DND-41 (cell line): Measurements from ENCODE around the gene TAMM41.
"Not testable (repeated sequence)": the region's sequence is repeated elsewhere in the genome, so short reads cannot be mapped to it uniquely, and the experiment has no call there.

Experiments used
- ATAC-seq: fragments of 200-7000 bp; cut with Tn5 transposase; 3 replicates; pipeline ENCODE4 v1.9.1; 2021; ENCODE audit warnings: low read depth; ENCODE audit not compliant: insufficient read depth
- DNase-seq: peaks from one replicate; pipeline ENCODE4 v3.0.0-alpha.2; 2020
- H2AFZ ChIP-seq: 2 replicates; pipeline ENCODE4 v1.6.0; 2012; ENCODE audit warnings: low read depth, low read length
- H3K27ac ChIP-seq: 2 replicates; pipeline ENCODE4 v1.5.1; 2012; ENCODE audit warnings: low read length, inconsistent platforms
- H3K27me3 ChIP-seq: fragments of 200-600 bp; sonication (generic); 2 replicates; pipeline ENCODE4 v1.6.0; 2012; ENCODE audit warnings: low read length, mild to moderate bottlenecking, inconsistent platforms; ENCODE audit not compliant: insufficient read depth, poor library complexity
- H3K36me3 ChIP-seq: 2 replicates; pipeline ENCODE4 v1.5.1; 2012; ENCODE audit warnings: low read length, inconsistent platforms; ENCODE audit not compliant: insufficient read depth
- H3K4me1 ChIP-seq: 2 replicates; pipeline ENCODE4 v1.5.1; 2012; ENCODE audit warnings: mild to moderate bottlenecking, low read length; ENCODE audit not compliant: insufficient read depth
- H3K4me2 ChIP-seq: 2 replicates; pipeline ENCODE4 v1.6.0; 2012; ENCODE audit warnings: mild to moderate bottlenecking, moderate library complexity, low read length, inconsistent platforms; ENCODE audit not compliant: insufficient read depth
- H3K4me3 ChIP-seq, 2 experiments: fragments of 200-600 bp in 1 of 2; shearing (Covaris generic) in 1 of 2; 2 replicates each; pipeline ENCODE4 v1.5.1; 2012 to 2016; ENCODE audit warnings: inconsistent platforms in 2 of 2, low read length in 2 of 2, mild to moderate bottlenecking in 2 of 2, low read depth in 1 of 2, moderate library complexity in 1 of 2
- H3K79me2 ChIP-seq: 2 replicates; pipeline ENCODE4 v1.6.0; 2012; ENCODE audit warnings: low read length, inconsistent platforms; ENCODE audit not compliant: insufficient read depth
- H3K9ac ChIP-seq: 2 replicates; pipeline ENCODE4 v1.6.0; 2012; ENCODE audit warnings: low read depth, mild to moderate bottlenecking, inconsistent platforms, low read length, moderate library complexity
- H3K9me3 ChIP-seq: 2 replicates; pipeline ENCODE4 v1.5.1; 2012; ENCODE audit warnings: low read length, moderate library complexity, mild to moderate bottlenecking, inconsistent platforms; ENCODE audit not compliant: insufficient read depth, severe bottlenecking
- H4K20me1 ChIP-seq: 2 replicates; pipeline ENCODE4 v1.6.0; 2012; ENCODE audit warnings: low read length; ENCODE audit not compliant: insufficient read depth
- EZH2 ChIP-seq: IDR thresholded peaks from 3 replicates; pipeline ENCODE4 v1.6.1; 2012; ENCODE audit warnings: borderline replicate concordance, low read depth, mild to moderate bottlenecking, moderate library complexity, low read length, inconsistent platforms; ENCODE audit not compliant: severe bottlenecking
- TF ChIP-seq, protein P1 (sequence below): IDR thresholded peaks from 2 replicates; pipeline ENCODE4 v1.5.1; 2012; ENCODE audit warnings: borderline replicate concordance, low read length, moderate library complexity, mild to moderate bottlenecking; ENCODE audit not compliant: poor library complexity, severe bottlenecking; ENCODE audit errors: extremely low read depth

TAMM41 gene

DNA sequence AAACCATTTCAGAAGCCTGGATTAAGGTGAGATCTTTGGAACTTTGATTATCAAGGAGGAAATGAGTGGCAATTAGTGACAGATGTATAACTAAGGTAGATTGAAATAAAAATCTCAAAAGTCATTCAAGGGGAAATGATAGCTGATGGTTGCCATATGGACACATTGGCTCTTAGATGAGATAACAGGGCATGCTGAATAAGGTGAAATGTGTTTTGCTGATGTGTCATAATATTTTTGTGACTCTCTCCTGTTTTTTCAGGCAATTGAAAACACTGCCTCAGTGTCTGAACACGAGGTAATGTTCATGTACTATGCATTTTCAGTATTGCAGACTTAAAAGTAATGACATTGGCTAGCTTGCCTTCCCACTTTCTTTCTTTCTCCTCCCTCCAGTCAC, 13.5 kb upstream of the TAMM41 start:
- not testable (repeated sequence) for H3K79me2 ChIP-seq, H3K4me2 ChIP-seq, H3K9me3 ChIP-seq, ATAC-seq, H3K4me1 ChIP-seq, H3K36me3 ChIP-seq, H3K4me3 ChIP-seq, H3K27me3 ChIP-seq, H3K27ac ChIP-seq, H4K20me1 ChIP-seq, H2AFZ ChIP-seq, DNase-seq, H3K9ac ChIP-seq

DNA sequence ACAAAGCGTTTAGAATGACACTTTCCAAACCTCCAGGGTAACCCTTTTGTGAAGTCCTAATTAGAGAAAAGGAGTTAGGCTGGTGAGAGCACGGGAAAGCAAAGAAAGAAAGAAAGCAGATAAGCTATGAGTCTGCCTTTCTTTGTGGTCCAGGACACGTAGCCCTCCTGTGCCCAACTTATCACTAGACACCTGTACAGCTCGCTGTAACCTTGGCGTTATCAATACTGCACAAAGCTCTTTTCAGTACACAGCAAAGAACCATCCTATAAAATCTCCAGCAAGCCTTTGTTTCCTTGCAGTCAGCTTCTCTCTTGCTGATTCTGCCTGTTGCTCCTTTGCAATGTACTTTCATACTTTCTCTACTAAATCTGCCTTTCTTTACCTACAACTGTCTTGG, 6.8 kb upstream of the TAMM41 start:
- no peak overlapping the region for H3K9ac ChIP-seq
- H3K4me3 ChIP-seq: no peak overlapping the region
- no peaks in the 10 kb centered on the region for H3K9me3 ChIP-seq
- TF ChIP-seq EZH2: no peak
- TF ChIP-seq, protein P1, sequence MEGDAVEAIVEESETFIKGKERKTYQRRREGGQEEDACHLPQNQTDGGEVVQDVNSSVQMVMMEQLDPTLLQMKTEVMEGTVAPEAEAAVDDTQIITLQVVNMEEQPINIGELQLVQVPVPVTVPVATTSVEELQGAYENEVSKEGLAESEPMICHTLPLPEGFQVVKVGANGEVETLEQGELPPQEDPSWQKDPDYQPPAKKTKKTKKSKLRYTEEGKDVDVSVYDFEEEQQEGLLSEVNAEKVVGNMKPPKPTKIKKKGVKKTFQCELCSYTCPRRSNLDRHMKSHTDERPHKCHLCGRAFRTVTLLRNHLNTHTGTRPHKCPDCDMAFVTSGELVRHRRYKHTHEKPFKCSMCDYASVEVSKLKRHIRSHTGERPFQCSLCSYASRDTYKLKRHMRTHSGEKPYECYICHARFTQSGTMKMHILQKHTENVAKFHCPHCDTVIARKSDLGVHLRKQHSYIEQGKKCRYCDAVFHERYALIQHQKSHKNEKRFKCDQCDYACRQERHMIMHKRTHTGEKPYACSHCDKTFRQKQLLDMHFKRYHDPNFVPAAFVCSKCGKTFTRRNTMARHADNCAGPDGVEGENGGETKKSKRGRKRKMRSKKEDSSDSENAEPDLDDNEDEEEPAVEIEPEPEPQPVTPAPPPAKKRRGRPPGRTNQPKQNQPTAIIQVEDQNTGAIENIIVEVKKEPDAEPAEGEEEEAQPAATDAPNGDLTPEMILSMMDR: no peak
- H3K27me3 ChIP-seq: no peaks in the 10 kb centered on the region
- no peaks in the 10 kb centered on the region for H3K4me1 ChIP-seq
- ATAC-seq (no peak), DNase-seq (no peak)
- H3K4me2 ChIP-seq: no peak overlapping the region
- no peak overlapping the region for H3K27ac ChIP-seq
- H3K36me3 ChIP-seq: no peaks in the 10 kb centered on the region
- no peaks in the 10 kb centered on the region for H4K20me1 ChIP-seq
- no peaks in the 10 kb centered on the region for H3K79me2 ChIP-seq
- no peak overlapping the region for H2AFZ ChIP-seq

DNA sequence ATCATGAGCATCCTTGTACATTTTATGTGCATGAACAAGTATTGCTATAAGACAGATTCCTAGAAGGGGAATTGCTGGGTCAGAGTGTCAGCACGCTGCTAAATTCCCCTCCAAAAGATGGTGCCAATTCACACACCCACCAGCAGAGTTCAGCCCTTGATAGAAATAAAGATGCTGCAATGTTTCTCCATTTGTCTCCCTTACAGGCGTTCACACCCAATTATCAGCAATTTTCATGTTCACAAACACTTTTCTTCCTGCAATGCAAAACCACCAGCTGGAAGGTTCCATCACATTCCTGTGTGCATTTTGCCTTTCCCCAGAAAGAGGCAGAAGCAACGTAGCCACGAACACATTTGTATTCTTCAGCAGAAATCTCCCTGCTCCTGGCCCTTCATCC, 3.3 kb upstream of the TAMM41 start:
- no peak overlapping the region for H3K9ac ChIP-seq
- no peak overlapping the region for H2AFZ ChIP-seq
- H3K9me3 ChIP-seq: no peaks in the 10 kb centered on the region
- no peak overlapping the region for H3K4me2 ChIP-seq
- peaks cover 21% of the 10 kb centered on the region for H3K79me2 ChIP-seq
- peaks cover 5% of the 10 kb centered on the region; the same call in 1 of the 2 replicates for H3K36me3 ChIP-seq
- H3K27me3 ChIP-seq: no peaks in the 10 kb centered on the region
- 0 out of 2 replicates have a peak, but pooled peaks cover 4% of the 10 kb centered on the region for H4K20me1 ChIP-seq
- ATAC-seq (no peak), DNase-seq (no peak)
- H3K27ac ChIP-seq: no peak overlapping the region
- H3K4me1 ChIP-seq: peaks cover 21% of the 10 kb centered on the region
- no peak overlapping the region for H3K4me3 ChIP-seq
- no peak for TF ChIP-seq EZH2
- TF ChIP-seq, protein P1: peak; percentile 14

DNA sequence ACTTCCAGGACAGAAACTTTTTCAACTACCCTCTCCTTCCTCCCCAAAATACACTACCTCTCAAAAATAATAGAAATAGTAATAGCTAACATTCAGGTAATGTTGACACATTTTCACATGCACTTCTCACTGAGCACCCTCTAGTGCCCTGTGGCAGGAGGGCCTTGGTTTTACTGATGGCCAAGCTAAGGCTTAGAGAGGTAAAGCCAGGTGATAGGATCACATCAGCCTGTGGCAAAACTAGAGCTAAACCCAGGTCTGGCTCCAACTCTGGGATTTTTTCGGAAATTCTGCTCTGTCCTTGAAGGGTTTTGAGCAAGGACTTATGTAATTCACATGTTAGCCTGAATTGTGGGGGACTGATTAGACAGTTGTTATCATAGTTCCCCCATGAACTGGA, 922 bp upstream of the TAMM41 start:
- no peak overlapping the region for H3K27ac ChIP-seq
- H2AFZ ChIP-seq: peak overlapping the region; percentile 81
- peak overlapping the region; percentile 70; the same call in 1 of the 2 replicates for H3K9ac ChIP-seq
- no peaks in the 10 kb centered on the region for H3K27me3 ChIP-seq
- H3K79me2 ChIP-seq: peaks cover 25% of the 10 kb centered on the region
- no peak for DNase-seq
- peak overlapping the region; percentile 64; the same call in 1 of the 2 replicates for H3K4me2 ChIP-seq
- 0 out of 2 replicates have a peak, but pooled peaks cover 4% of the 10 kb centered on the region for H4K20me1 ChIP-seq
- 0 out of 4 replicates have a peak overlapping the region, but pooled peaks of 1 of the 2 experiments have one; percentile 77 for H3K4me3 ChIP-seq
- H3K9me3 ChIP-seq: no peaks in the 10 kb centered on the region
- no peak for TF ChIP-seq EZH2
- TF ChIP-seq, protein P1: peak; percentile 28
- no peak for ATAC-seq
- peaks cover 29% of the 10 kb centered on the region for H3K4me1 ChIP-seq
- peaks cover 27% of the 10 kb centered on the region for H3K36me3 ChIP-seq
